ENCODE results near the gene KIRREL3. TPM values are rescaled to one million over a fixed set of nuclear protein-coding genes. Genes with fewer than 3 reads are reported as not detected.

Gene KIRREL3
- total and polyA plus RNA-seq, 9 of the 15 experiments (the other 6 are each of a cell fraction or from before 2014, with no cell fraction given), result 0.04 to 0.10 TPM; not detected in 7

- TF ChIP-seq TOE1 (IDR thresholded peaks at IDR 0.05; ENCODE audit: borderline replicate concordance) (no peak), TOE1 (CRISPR knock-in tag; IDR thresholded peaks at IDR 0.05; ENCODE audit: borderline replicate concordance, low read depth) (no peak), DDX20 (tag; IDR thresholded peaks at IDR 0.05; ENCODE audit: low read depth) (no peak)
Measured at GRCh38 chr11:126640186-126640585, 360.4 kb downstream of the KIRREL3 start (continued).

DNA sequence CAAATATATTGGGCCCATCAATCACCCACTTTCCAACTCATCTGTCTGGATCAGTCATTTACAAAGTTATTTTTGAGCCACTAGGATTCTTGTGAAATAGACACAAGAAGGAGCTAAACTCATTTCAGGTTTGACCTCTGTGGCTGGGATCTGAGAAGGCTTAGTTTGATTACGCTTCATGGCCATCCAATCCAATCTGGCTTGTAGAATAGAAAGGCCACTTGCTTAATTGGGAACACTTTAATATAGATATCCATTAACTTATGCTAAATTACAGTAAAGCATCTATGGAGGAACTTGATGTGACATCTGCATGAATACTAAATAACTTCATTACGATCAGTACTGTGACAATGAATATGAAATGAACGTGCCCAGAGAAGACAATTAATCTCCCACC, 360.9 kb downstream of the KIRREL3 start:
- Histone ChIP-seq H3K9ac (ENCODE audit: insufficient read depth in 1 of 2, low read depth in 2 of 2, low read length in 2 of 2) (no peak overlapping the region), H3K4me2 (ENCODE audit: insufficient read depth, low read length) (no peak overlapping the region), H3K4me1 (replicated peaks in 1 of 2; ENCODE audit: control insufficient read depth in 2 of 2, insufficient read depth in 2 of 2, low read length in 2 of 2) (no peaks in the 10 kb centered on the region), H3K4me3 (no peak overlapping the region), H3K79me2 (ENCODE audit: control insufficient read depth, insufficient read depth, low read length) (no peaks in the 10 kb centered on the region), H3K36me3 (ENCODE audit: control insufficient read depth, insufficient read depth, low read length) (no peaks in the 10 kb centered on the region), H3K27ac (ENCODE audit: extremely low read depth, low read depth, low read length) (no peak overlapping the region), H3K27me3 (ENCODE audit: control insufficient read depth in 2 of 2, insufficient read depth in 2 of 2, low read length in 2 of 2) (no peaks in the 10 kb centered on the region; a peak in 1 of 5 replicates), H2AFZ (ENCODE audit: low read depth, low read length) (no peak overlapping the region), H3K9me3 (replicated peaks; ENCODE audit: control insufficient read depth, insufficient read depth, low read depth, low read length) (no peaks in the 10 kb centered on the region), H4K20me1 (replicated peaks; ENCODE audit: control insufficient read depth, insufficient read depth, low read length) (no peaks in the 10 kb centered on the region; the same call in 1 of the 2 replicates), H3K9me1 (ENCODE audit: control insufficient read depth, insufficient read depth, low read length) (no peaks in the 10 kb centered on the region)
- in situ Hi-C loops (cut with MboI) (no loop called here), intact Hi-C loops (cut with micrococcal nuclease) (no loop called here)
- ChIA-PET CTCF (ENCODE audit: low intra/inter-chr PET ratio) (no interaction called here), POLR2A (interaction anchor here (1.0 kb wide), 1 partner anchor 209 kb away, joined by 3 read pairs; no protein-coding TSS in a partner anchor)
- ATAC-seq (no peak), DNase-seq (ENCODE audit: extremely low read depth in 1 of 4, low spot score in 3 of 4) (no peak), FAIRE-seq (no peak)
- no TSS peak for BruUV-seq (replicated peaks)
- WGBS (ENCODE audit: insufficient coverage, low coverage, missing lambda C conversion rate), result 1% methylated on average over 3 of the region's 3 CpGs
- TF ChIP-seq ZNF175 (CRISPR knock-in tag; IDR thresholded peaks at IDR 0.05; ENCODE audit: low read depth), result no peak
- no peak for TF ChIP-seq CREBBP (IDR thresholded peaks at IDR 0.05; ENCODE audit: low read depth, low read length)
- TF ChIP-seq TBP (optimal IDR thresholded peaks at IDR 0.05; ENCODE audit: low read depth, low read length), result no peak
- TF ChIP-seq PTTG1 (tag; IDR thresholded peaks at IDR 0.05; ENCODE audit: low read depth), result no peak
- TF ChIP-seq ZNF197 (CRISPR knock-in tag; IDR thresholded peaks at IDR 0.05; ENCODE audit: low read depth), result no peak
- TF ChIP-seq SNRNP70 (optimal IDR thresholded peaks at IDR 0.05; ENCODE audit: low read depth, low read length), result no peak
- TF ChIP-seq, protein P1, sequence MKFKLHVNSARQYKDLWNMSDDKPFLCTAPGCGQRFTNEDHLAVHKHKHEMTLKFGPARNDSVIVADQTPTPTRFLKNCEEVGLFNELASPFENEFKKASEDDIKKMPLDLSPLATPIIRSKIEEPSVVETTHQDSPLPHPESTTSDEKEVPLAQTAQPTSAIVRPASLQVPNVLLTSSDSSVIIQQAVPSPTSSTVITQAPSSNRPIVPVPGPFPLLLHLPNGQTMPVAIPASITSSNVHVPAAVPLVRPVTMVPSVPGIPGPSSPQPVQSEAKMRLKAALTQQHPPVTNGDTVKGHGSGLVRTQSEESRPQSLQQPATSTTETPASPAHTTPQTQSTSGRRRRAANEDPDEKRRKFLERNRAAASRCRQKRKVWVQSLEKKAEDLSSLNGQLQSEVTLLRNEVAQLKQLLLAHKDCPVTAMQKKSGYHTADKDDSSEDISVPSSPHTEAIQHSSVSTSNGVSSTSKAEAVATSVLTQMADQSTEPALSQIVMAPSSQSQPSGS (CRISPR knock-in tag; IDR thresholded peaks at IDR 0.05), result no peak
- no peak for TF ChIP-seq KAT7 (CRISPR knock-in tag; IDR thresholded peaks at IDR 0.05; ENCODE audit: borderline replicate concordance)
- no peak for TF ChIP-seq CXXC5 (CRISPR knock-in tag; IDR thresholded peaks at IDR 0.05)
- TF ChIP-seq ZBTB7A (IDR thresholded peaks at IDR 0.05; ENCODE audit: borderline replicate concordance, control insufficient read depth, low read depth, low read length), result no peak
- no peak for TF ChIP-seq HDAC2 (IDR thresholded peaks at IDR 0.05)
- TF ChIP-seq U2AF1 (optimal IDR thresholded peaks at IDR 0.05; ENCODE audit: low read depth, low read length), result no peak
- TF ChIP-seq ZFP36 (IDR thresholded peaks at IDR 0.05; ENCODE audit: low read depth, low read length, partially characterized antibody), result no peak
- TF ChIP-seq, protein P2, sequence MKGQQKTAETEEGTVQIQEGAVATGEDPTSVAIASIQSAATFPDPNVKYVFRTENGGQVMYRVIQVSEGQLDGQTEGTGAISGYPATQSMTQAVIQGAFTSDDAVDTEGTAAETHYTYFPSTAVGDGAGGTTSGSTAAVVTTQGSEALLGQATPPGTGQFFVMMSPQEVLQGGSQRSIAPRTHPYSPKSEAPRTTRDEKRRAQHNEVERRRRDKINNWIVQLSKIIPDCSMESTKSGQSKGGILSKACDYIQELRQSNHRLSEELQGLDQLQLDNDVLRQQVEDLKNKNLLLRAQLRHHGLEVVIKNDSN (CRISPR knock-in tag; IDR thresholded peaks at IDR 0.05), result no peak
- no peak for TF ChIP-seq WHSC1 (IDR thresholded peaks at IDR 0.05; ENCODE audit: low read length)
- no peak for TF ChIP-seq ZNF586 (CRISPR knock-in tag; conservative IDR thresholded peaks at IDR 0.05)

Measured in K562 (cell line).